SIG-M5 (cell line): ENCODE results near the gene GALNT9.

Experiments
- DNase-seq: peaks from one replicate; lab custom pipeline; 2025; lab: John Stamatoyannopoulos, UW

GALNT9 gene

GRCh38 chr12:132344181-132344580 is 14.8 kb upstream of the GALNT9 start:
- DNase-seq: no peak

GRCh38 chr12:132343294-132344004 is 14.1 kb upstream of the GALNT9 start:
- DNase-seq: no peak

GRCh38 chr12:132342251-132343227 is 13.2 kb upstream of the GALNT9 start:
- no peak for DNase-seq

- DNase-seq: no peak
Measured at GRCh38 chr12:132341318-132342050, 12.1 kb upstream of the GALNT9 start.

- DNase-seq: no peak
Measured at GRCh38 chr12:132340266-132341035, 11.1 kb upstream of the GALNT9 start.

GRCh38 chr12:132339856-132340255 is 10.5 kb upstream of the GALNT9 start:
- DNase-seq: no peak

- no peak for DNase-seq
Measured at GRCh38 chr12:132338781-132339180, 9.4 kb upstream of the GALNT9 start.

GRCh38 chr12:132338311-132338710 is 8.9 kb upstream of the GALNT9 start:
- DNase-seq: no peak

GRCh38 chr12:132337557-132337956 is 8.2 kb upstream of the GALNT9 start:
- DNase-seq: no peak

GRCh38 chr12:132336451-132337413 is 7.3 kb upstream of the GALNT9 start:
- DNase-seq: no peak

GRCh38 chr12:132335179-132335756 is 5.9 kb upstream of the GALNT9 start:
- no peak for DNase-seq

- no peak for DNase-seq
Measured at GRCh38 chr12:132333766-132334165, 4.4 kb upstream of the GALNT9 start.

- DNase-seq: no peak
Measured at GRCh38 chr12:132333273-132333672, 3.9 kb upstream of the GALNT9 start.

GRCh38 chr12:132330549-132330881 is 1.1 kb upstream of the GALNT9 start:
- DNase-seq: no peak

GRCh38 chr12:132329720-132330548 is 545 bp upstream of the GALNT9 start:
- DNase-seq: no peak

- no peak for DNase-seq
Measured at GRCh38 chr12:132328282-132329029, 933 bp downstream of the GALNT9 start.

- no peak for DNase-seq
Measured at GRCh38 chr12:132327336-132328171, 1.8 kb downstream of the GALNT9 start.

- no peak for DNase-seq
Measured at GRCh38 chr12:132326646-132327045, 2.7 kb downstream of the GALNT9 start.
